Stimulated activated memory B cell treated with anti-CD40 and anti-IgM and Interleukin-4, amounts not matched to agents 10 μg/mL and 1 μg/mL and 100 μg/mL, for 72 hours (primary cell): ENCODE results near the gene ZNF701.
A peak's percentile ranks its signal among the peaks of the same experiment; 100 is the strongest.
"Not testable (repeated sequence)": the region's sequence is repeated elsewhere in the genome, so short reads cannot be mapped to it uniquely, and the experiment has no call there.

Source experiments
- ATAC-seq: fragments of 150-1000 bp; cut with Tn5 transposase; 2 replicates; pipeline ENCODE4 v1.10.0; 2021
- H3K27ac Mint-ChIP-seq: one replicate; pipeline ENCODE4 v1.8.0; 2022; ENCODE audit warnings: mild to moderate bottlenecking, mixed read lengths
- H3K27me3 Mint-ChIP-seq: one replicate; pipeline ENCODE4 v1.8.0; 2022; ENCODE audit warnings: mixed read lengths
- H3K36me3 Mint-ChIP-seq: one replicate; pipeline ENCODE4 v1.8.0; 2022; ENCODE audit warnings: mixed read lengths
- H3K4me1 Mint-ChIP-seq: one replicate; pipeline ENCODE4 v1.8.0; 2022; ENCODE audit warnings: mixed read lengths
- H3K4me3 Mint-ChIP-seq: one replicate; pipeline ENCODE4 v1.8.0; 2022; ENCODE audit warnings: mild to moderate bottlenecking, moderate library complexity, mixed read lengths
- H3K9me3 Mint-ChIP-seq: one replicate; pipeline ENCODE4 v1.8.0; 2022; ENCODE audit warnings: mixed read lengths

The ZNF701 gene

DNA sequence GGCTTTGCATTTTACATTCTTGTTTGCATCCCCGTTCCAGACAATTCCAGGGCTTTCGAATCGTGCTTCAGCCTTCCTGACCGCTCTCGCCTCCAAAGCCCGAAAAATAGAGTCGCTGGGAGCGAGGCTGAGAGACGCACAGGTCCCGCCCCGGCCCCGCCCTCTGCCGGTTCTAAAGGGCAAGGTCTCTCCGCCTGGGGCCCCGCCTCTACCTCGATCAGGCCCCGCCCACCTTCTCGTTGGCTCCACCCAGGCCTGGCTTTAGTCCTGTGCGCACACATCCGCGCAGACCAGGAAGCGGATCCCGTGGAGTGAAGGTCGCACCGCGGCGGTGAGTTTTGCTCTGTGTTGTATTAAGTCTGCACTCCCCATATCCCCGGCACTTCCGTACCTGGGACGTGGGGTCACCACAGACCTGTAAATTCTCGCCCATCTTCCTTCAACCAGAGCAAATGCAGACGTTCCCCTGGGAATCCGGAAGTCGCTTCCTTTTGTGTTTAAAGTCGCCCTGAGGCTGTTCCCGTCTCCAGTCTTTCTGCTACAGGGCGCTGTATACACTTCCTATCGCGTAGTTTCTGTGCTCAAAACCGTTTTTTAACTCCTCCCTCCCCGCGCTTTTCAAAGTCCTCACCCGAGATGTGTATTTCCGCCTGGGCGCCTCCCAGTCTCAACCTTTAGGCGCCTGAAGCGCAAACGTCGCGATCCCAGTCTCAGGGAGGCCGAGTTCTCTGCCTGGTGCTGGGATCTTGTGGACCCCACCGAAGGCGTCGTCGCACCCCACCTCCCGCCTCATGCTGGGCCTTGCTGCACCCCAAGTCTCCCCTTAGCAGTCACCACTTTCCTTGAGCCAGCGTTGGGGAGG, at the start of gene ZNF701:
Gene ZNF701 (plus strand): TSS at position 288 of the 862 bp plus-strand sequence. CDS start 3,861 bp downstream, outside the sequence.
- peak; percentile 100 for ATAC-seq
- peaks cover 22% of the 10 kb centered on the region for H3K4me1 Mint-ChIP-seq
- no peaks in the 10 kb centered on the region for H3K27me3 Mint-ChIP-seq
- H3K4me3 Mint-ChIP-seq: peak within 1 kb of the TSS; percentile 90
- H3K36me3 Mint-ChIP-seq: peaks cover 50% of the 10 kb centered on the region
- peak within 1 kb of the TSS; percentile 93 for H3K27ac Mint-ChIP-seq
- peaks cover 12% of the 10 kb centered on the region for H3K9me3 Mint-ChIP-seq

DNA sequence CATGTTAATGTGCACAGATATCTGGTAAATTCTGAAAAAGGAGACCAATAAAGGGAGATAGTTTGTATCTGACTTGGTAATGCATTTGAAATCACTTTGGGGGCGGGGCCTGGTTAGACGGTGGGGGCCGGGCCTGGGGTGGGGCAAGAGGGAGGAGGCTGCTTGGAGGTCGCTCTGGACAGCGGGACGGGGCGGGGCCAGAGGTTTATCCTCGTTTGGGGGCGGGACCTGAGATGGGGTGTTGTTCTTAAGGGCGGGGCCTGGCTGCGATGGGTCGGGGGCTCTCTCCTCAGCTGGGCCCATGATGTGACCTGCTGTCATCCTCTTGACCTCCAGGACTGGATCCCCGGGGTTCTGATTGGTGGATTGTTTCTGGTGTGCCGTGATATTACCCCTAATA, 47.5 kb upstream of the ZNF701 start:
- peaks cover 26% of the 10 kb centered on the region for H3K27me3 Mint-ChIP-seq
- no peak overlapping the region for H3K27ac Mint-ChIP-seq
- no peak overlapping the region for H3K4me3 Mint-ChIP-seq

DNA sequence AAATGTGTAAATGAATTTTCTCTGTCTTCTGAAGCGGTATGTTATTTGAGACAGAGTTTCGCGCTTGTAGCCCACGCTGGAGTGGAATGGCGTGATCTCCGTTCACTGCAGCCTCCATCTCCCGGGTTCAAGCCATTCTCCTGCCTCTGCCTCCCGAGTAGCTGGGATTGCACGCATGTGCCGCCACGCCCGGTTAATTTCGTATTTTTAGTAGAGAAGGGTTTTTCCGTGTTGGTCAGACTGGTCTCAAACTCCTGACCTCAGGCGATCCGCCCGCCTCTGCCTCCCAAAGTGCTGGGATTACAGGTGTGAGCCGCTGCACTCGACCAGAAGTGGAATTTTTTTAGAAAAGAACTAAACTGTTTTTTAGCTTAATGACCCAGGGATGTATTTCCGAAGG, 46.0 kb upstream of the ZNF701 start:
- no peak for ATAC-seq
- Mint-ChIP-seq H3K36me3 (peaks cover 11% of the 10 kb centered on the region), H3K9me3 (peaks cover 16% of the 10 kb centered on the region), H3K27me3 (peaks cover 25% of the 10 kb centered on the region), H3K4me3 (no peak overlapping the region), H3K27ac (no peak overlapping the region), H3K4me1 (peaks cover 18% of the 10 kb centered on the region)

More for the DNA sequence above, 47.5 kb upstream of the ZNF701 start:
- Mint-ChIP-seq H3K9me3 (peaks cover 14% of the 10 kb centered on the region), H3K36me3 (no peaks in the 10 kb centered on the region), H3K4me1 (peaks cover 6% of the 10 kb centered on the region)
- ATAC-seq: no peak

DNA sequence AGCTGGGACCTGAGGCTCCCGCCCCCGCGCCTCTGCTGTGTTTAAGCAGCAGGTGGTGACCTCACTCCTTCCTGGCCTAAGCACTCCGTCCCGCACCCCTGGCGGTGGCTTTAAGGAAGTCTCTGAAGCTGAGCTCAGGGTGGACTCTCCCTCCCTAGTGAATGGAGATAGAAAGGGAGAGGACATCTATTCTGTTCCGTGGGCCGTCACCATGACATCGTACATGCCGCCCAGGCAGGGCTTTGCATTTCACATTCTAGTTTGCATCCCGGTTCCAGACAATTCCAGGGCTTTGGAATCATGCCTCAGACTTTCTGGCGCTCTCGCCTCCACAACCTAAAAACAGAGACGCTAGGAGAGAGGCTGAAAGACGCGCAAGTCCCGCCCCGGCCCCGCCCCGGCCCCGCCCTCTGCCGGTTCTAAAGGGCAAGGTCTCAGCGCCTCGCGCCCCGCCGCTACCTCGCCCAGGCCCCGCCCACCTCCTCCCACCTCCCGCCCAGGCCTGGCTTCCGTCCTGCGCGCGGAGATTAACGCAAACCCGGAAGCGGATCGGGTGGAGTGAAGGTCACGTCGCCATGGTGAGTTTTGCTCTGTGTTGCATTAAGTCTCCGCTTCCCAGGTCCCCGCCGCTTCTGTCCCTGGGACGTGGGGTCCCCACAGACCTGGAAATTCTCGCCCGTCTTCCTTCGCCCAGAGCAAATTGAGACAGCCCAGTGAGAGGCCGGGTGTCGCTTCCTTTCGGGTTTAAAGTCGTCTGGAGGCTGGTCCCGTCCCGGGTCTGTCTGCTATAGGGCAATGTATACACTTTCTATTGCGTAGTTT, 42.7 kb upstream of the ZNF701 start, which contains the start of gene ZNF808:
Gene ZNF808 (plus strand): TSS at position 535 of the 822 bp plus-strand sequence. CDS start 15,617 bp downstream, outside the sequence.
- peaks cover 19% of the 10 kb centered on the region for H3K36me3 Mint-ChIP-seq
- ATAC-seq: peak; percentile 97
- H3K4me1 Mint-ChIP-seq: peaks cover 25% of the 10 kb centered on the region
- peak within 1 kb of the TSS; percentile 92 for H3K27ac Mint-ChIP-seq
- H3K4me3 Mint-ChIP-seq: peak within 1 kb of the TSS; percentile 97
- no peaks in the 10 kb centered on the region for H3K27me3 Mint-ChIP-seq
- peaks cover 9% of the 10 kb centered on the region for H3K9me3 Mint-ChIP-seq

DNA sequence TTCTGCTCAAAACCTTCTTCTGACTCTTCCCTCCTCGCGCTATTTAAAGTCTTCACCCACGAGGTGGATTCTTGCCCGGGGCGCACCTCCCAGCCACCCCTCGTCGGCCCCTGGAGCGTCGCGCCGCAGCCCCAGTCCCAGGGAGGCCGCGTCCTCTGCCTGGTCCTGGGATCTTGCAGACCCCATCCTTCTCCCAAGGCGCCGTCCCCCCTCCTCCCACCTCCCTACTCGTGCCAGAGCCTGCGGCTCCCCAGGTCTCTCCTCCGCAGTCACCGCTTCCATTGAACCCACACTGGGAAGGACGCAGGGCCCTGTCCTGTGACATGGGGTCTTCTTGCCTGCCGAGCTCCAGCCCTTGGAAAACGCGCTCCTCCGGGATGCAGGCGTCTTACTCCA, 42.1 kb upstream of the ZNF701 start:
- H3K27me3 Mint-ChIP-seq: no peaks in the 10 kb centered on the region
- peaks cover 23% of the 10 kb centered on the region for H3K36me3 Mint-ChIP-seq
- peak overlapping the region; percentile 97 for H3K4me3 Mint-ChIP-seq
- peaks cover 25% of the 10 kb centered on the region for H3K4me1 Mint-ChIP-seq
- peak; percentile 3 for ATAC-seq
- peaks cover 7% of the 10 kb centered on the region for H3K9me3 Mint-ChIP-seq
- H3K27ac Mint-ChIP-seq: peak overlapping the region; percentile 92

DNA sequence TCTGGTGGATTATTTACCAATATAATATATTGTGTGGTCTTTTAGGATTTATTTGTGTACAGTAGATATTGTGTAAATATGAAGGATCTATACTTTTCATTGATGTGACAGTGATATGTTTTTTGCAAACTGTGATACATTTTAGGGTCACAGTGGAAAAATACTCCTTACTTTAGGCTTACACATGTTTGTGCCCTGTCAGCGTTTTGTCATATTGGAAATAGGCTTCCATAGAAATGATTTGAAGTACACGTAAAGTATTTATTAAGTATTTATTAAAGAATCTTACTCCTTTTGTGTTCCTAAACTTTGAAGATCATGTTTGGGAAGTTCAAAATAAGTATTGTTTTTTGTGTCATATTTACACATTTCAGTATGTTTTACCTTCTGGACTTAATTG, 37.6 kb upstream of the ZNF701 start:
- Mint-ChIP-seq H3K27me3 (no peaks in the 10 kb centered on the region), H3K9me3 (peaks cover 9% of the 10 kb centered on the region), H3K4me1 (peaks cover 51% of the 10 kb centered on the region), H3K4me3 (no peak overlapping the region), H3K27ac (no peak overlapping the region), H3K36me3 (peaks cover 46% of the 10 kb centered on the region)
- no peak for ATAC-seq

DNA sequence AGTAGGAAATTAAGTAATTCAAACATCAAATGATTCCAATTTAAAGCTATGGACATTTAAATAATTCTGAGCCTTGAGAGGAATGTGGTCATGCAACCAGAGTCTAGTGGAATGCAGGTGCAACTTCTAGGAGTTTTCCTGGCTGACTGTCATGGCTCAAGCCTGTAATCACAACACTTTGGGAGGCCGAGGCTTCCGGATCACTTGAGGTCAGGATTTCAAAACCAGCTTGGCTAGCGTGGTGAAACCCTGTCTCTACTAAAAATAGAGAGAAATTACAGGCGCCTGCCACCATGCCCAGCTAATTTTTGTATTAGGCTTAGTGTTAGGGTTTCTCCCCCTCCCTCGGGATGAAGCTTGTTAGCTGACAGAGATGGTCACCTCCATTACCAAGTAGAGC, 36.2 kb upstream of the ZNF701 start:
- Mint-ChIP-seq H3K4me1 (peaks cover 48% of the 10 kb centered on the region), H3K4me3 (no peak overlapping the region), H3K9me3 (peaks cover 4% of the 10 kb centered on the region), H3K27ac (no peak overlapping the region), H3K27me3 (no peaks in the 10 kb centered on the region), H3K36me3 (peaks cover 44% of the 10 kb centered on the region)
- no peak for ATAC-seq

DNA sequence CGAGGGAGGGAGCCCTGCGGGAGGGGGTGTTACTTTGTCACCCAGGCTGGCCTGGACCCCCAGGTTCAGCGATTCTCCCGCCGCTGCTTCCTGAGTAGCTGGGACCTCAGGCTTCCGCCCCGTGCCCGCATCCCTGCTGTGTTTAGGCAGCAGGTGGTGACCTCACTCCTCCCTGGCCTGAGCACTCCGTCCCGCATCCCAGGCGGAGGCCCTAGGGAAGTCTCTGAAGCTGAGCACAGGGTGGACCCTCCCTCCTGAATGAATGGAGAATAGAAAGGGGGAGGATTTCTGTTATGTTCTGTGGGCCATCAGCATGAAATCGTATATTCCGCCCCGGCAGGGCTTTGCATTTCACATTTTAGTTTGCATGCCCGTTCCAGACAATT, 34.7 kb upstream of the ZNF701 start:
- not testable (repeated sequence) for H3K27me3 Mint-ChIP-seq, H3K9me3 Mint-ChIP-seq
- H3K36me3 Mint-ChIP-seq: peaks cover 48% of the 10 kb centered on the region
- H3K4me1 Mint-ChIP-seq: peaks cover 45% of the 10 kb centered on the region
- peak; percentile 20 for ATAC-seq
- peak overlapping the region; percentile 85 for H3K4me3 Mint-ChIP-seq
- peak overlapping the region; percentile 81 for H3K27ac Mint-ChIP-seq

DNA sequence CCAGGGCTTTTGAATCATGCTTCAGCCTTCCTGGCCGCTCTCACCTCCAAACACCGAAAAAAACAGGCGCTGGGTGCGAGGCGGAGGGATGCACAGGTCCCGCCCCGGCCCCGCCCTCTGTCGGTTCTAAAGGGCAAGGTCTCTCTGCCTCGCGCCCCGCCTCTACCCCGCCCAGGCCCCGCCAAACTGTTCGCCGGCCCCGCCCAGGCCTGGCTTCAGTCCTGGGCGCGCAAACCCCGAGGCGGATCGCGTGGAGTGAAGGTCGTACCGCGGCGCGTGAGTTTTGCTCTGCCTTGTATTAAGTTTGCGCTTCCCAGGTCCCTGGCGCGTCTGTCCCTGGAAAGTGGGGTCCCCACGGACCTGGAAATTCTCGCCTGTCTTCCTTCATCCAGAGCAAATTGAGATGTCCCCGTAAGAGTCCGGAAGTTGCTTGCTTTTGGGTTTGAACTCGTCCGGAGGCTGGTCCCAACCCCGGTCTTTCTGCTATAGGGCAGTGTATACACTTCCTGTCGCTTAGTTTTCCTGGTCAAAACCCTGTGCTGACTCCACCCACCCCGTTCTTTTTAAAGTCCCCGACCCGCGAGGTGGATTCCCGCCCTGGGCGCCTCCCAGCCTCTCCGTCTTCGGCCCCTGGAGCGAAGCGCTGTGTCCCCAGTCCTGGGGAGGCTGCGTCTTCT, 34.2 kb upstream of the ZNF701 start:
- Mint-ChIP-seq H3K27me3 (no peaks in the 10 kb centered on the region), H3K4me3 (peak overlapping the region; percentile 85), H3K27ac (peak overlapping the region; percentile 81), H3K4me1 (peaks cover 45% of the 10 kb centered on the region), H3K36me3 (peaks cover 53% of the 10 kb centered on the region), H3K9me3 (peaks cover 4% of the 10 kb centered on the region)
- ATAC-seq: peak; percentile 99

DNA sequence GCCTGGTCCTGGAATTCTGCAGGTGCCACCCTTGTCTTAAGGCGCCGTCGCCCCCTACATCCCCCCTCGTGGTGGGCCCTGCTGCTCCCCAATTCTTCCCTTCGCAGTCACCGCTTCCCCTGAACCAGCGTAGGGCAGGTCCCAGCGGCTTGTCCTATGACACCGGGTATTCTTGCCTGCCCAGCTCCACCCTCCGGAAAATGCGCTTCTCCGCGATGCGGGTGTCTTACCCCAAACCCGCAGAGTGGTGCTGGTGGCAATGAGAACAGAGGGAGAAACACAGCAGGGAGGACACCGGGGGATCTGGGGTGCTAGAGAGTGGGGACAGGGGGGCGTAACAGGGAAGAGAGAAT, 33.7 kb upstream of the ZNF701 start:
- peak; percentile 51 for ATAC-seq
- Mint-ChIP-seq H3K27ac (peak overlapping the region; percentile 81), H3K4me1 (peaks cover 45% of the 10 kb centered on the region), H3K4me3 (peak overlapping the region; percentile 85), H3K27me3 (no peaks in the 10 kb centered on the region), H3K9me3 (peaks cover 4% of the 10 kb centered on the region), H3K36me3 (peaks cover 58% of the 10 kb centered on the region)

DNA sequence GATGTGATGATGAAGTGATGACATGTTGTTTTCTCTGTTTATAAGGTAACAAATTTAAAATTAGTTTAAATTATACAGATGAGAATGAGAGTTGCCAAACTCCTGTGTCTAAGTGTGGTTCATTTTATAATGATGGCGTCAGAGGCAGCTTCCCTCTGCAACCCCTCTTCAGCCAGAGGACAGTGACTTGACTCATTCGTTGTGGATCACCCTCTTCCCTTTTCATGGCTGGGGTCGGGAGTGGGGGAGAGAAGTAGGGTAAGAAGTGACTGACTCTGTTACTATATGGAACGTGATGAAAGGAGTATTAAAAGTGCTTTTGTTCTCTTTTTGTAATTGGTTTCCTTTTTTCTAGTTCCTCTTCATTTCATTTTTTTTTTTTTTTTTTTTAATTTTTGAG, 31.3 kb upstream of the ZNF701 start:
- not testable (repeated sequence) for ATAC-seq, H3K27me3 Mint-ChIP-seq, H3K4me3 Mint-ChIP-seq, H3K27ac Mint-ChIP-seq, H3K9me3 Mint-ChIP-seq
- peaks cover 66% of the 10 kb centered on the region for H3K36me3 Mint-ChIP-seq
- H3K4me1 Mint-ChIP-seq: peaks cover 54% of the 10 kb centered on the region

DNA sequence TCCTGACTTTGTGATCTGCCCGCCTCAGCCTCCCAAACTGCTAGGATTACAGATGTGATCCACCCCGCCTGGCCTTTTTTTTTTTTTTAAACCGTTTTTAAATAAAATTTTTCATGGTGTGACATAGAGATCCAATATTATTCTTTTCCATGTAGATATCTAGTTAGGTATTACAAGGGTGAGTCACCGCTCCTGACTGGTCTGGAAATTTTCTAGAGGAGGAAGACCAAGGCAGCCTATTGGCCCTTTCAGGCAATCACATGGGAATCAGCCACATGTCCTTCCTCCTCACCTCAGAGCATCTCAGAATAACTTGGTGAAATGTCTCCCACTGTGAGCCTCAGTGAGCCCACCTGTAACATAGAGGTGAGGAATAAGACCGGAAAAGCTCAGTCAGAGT, 28.9 kb upstream of the ZNF701 start:
- not testable (repeated sequence) for H3K27ac Mint-ChIP-seq, H3K4me3 Mint-ChIP-seq, H3K9me3 Mint-ChIP-seq, ATAC-seq, H3K27me3 Mint-ChIP-seq
- Mint-ChIP-seq H3K4me1 (peaks cover 35% of the 10 kb centered on the region), H3K36me3 (peaks cover 77% of the 10 kb centered on the region)

DNA sequence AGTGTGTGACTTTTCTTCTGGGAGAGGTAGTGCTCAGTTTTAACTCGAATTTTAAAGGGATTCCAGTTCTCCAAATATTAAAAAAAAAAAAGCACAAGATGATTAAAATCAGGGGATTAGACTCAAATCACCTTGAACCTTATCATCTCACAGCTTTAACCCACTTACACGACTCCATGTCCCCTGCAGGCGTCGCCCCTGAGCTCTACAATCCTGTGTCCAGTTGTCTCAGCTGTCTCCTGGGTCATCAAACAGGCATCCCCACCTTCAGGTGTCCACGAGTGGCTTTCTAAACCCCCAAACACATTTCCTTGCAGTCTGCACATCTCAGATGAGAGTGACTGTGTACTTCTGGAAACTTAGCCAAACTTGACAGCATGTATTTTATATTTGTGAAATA, 28.5 kb upstream of the ZNF701 start:
- Mint-ChIP-seq H3K4me3 (no peak overlapping the region), H3K4me1 (peaks cover 31% of the 10 kb centered on the region), H3K9me3 (peaks cover 7% of the 10 kb centered on the region), H3K27ac (no peak overlapping the region), H3K27me3 (no peaks in the 10 kb centered on the region), H3K36me3 (peaks cover 79% of the 10 kb centered on the region)
- ATAC-seq: no peak

DNA sequence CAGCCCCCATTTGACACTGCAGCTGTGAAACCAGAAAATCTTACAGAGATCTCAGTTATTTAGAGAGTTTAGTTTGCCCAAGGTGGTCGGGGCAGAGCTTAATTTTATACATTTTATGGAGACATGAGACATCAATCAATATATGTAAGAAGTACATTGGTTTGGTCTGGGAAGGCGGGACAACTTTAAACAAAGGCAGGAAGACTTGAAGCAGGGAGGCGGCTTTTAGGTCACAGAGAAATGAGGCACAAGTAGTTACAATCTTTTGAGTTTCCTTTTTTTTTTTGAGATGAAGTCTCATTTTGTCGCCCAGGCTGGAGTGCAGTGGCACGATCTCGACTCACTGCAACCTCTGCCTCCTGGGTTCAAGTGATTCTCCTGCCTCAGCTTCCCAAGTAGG, 27.5 kb upstream of the ZNF701 start:
- not testable (repeated sequence) for H3K27me3 Mint-ChIP-seq, H3K4me3 Mint-ChIP-seq, H3K9me3 Mint-ChIP-seq, ATAC-seq
- peak overlapping the region; percentile 65 for H3K27ac Mint-ChIP-seq
- peaks cover 79% of the 10 kb centered on the region for H3K36me3 Mint-ChIP-seq
- peaks cover 23% of the 10 kb centered on the region for H3K4me1 Mint-ChIP-seq
